GM19035 (cell line): ENCODE results near the gene SLIT3.

Experiments
- ATAC-seq: cut with Tn5 transposase; IDR thresholded peaks from one replicate; pipeline ENCODE4 v1.9.1; 2021; ENCODE audit not compliant: unreplicated experiment

The SLIT3 gene

DNA sequence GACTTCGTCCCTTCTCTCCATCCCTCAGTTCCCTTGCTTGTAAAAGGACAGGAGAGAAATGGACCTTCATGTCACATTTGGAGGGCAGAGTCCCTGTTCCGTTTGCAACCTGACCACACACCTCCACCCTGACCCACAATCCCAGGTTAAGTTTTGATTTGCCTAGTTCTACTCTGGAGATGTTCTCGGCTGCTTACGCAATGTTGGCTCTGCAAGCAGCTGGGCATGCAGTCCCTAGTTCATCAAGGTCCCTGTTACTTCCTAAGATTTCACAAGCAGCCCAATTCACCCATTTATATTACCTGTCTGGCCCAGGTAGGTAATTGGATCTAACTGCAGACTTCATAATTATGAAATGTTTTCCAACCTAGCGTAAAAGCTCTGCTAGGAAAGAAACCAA, 28.8 kb downstream of the SLIT3 start:
- no peak for ATAC-seq

DNA sequence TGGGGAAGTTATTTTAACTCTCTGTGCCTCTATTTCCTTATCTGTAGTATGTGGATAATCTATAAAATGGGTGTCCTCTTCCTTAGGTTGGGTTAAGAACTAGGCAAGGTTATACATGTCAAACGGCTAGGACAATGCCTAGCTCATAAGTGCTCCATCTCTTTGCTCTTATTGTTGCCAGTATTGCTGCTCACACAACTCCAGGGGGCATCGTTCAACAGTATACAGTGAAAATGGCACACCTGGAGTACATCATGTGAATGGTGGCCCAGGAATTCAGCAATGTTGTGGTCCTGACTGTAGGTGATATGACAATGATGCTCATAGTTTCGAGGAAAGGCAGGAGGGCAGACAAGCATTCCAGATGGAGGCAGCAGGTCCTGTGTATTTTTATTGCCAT, 30.1 kb downstream of the SLIT3 start:
- ATAC-seq, result no peak

DNA sequence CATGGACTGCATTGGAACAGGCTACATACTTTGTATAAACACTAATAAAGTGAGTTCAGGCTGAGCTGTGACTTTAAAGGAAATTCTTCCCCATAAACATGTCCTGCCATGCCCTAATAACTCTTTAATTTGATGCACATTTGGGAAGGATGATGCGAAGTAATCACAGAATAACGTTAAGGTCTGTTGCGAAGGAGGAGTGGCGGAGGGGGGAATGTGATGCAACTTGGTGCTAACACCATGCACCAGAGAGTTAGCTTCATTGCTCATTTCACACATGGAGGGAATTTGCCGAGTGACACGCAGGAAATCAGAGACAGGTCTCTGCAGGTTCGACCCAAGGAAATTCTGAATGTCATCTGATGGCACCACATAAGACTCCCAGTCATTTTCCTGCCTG, 32.9 kb downstream of the SLIT3 start:
- no peak for ATAC-seq

DNA sequence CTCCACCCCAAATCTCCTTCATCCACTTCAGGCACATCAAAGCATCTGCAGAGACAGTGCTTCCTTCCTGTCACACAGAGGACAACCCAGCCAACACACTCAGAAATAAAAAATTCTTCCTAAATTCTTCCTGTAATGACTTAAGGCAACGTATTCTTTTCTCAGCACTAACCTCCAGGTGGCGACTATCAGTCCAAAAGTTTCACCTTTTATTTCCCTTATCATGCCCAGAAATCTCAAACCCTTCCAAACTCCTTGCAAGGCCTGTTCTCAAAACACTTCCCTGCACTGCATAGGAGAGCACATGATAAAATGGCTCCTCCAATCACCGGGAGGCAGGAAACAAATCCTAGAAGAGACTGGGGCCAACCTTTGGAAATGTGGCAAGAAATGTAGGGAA, 35.1 kb downstream of the SLIT3 start:
- no peak for ATAC-seq

DNA sequence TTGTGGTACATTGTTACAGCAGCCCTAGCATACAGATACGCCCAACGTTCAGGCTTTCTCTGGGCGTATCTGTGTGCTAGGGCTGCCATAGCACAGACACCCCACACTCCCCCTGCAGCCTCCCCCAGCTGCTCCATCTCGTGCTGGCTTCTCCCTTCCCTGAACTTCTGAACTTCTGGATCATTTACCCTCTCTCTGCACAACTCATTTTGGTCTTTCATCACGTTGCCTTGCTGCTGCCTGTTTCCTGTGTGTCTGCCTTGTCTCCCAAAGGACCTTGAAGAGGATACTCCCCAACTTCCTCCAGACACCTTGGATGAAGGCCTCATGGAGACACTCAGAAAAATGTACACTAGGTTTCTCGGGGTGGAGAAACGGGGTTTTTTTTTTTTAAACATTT, 37.3 kb downstream of the SLIT3 start:
- ATAC-seq, result no peak

DNA sequence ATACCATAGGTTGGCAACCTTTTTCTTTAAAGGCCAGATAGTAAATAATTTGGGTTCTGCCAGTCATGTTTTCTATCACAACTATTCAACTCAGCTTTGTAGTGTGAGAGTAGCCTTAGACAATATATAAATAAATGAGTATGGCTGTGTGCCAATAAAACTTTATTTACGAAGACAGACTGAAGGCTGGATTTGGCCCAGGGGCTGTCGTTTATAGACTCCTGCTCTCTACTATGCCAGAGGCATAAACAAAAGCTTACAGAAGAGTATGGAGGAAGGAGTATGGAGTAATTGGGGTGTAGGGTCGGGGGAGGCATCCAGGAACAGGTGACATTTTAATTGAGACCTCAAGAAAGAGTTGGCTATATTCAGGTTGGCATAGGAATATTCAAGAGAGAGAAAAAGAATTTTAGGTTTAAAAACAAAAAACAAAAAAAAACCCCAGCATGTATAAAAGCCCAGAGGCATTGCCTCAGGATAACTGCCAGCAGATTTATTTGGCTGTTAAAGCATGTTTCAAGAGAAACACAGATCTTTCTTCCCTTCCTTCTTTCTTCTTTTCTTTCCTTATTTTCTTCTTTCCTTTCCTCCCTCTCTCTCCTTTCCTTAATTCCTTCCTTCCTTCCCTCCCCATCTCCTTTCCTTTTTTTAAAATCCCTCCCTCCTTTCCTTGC, 39.9 kb downstream of the SLIT3 start:
- no peak for ATAC-seq

DNA sequence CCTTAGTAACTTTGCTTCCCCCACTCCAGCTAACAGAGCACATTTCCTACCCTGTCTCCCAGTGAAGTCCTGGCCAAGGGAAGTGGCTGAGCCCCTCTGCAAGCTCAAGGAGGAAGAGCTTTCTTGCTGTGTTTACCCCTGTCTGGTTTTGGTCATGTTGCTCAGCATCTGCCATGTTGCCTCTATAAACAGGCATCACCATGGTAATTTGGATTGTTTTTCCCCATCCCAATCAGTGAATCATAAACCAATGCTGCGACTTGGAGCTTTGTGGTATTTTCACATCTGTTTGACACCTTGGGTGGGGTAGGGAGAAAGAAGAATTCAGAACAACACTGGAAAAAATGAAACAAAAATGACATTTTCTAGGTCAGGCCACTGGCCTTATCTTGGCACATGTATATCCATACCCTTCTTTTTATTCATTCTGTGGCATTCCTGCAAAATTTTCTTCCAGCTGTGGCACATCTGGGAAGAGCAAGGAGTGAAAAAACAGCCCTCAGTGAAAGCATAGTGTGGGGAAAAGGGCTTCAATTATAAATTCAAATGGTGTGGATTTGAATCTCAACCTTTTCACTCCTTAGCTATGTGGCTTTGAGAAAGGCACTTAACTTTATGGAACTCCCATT, 42.5 kb downstream of the SLIT3 start:
- no peak for ATAC-seq

DNA sequence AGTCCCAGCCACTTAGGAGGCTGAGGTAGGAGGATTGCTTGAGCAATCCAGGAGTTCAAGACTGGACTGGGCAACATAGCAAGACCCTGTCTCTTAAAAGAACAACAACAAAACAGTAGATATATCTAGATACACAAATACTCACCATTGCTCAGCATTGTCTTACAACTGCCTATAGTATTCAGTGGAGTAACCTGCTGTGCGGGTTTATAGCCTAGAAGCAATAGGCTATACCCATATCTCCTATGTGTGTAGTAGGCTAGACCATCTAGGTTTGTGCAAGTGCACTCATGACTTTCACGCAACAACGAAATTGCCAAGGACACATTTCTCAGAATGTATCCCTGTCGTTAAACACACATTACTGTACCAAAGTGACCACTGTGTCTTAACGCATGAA, 44.7 kb downstream of the SLIT3 start:
- ATAC-seq, result no peak

DNA sequence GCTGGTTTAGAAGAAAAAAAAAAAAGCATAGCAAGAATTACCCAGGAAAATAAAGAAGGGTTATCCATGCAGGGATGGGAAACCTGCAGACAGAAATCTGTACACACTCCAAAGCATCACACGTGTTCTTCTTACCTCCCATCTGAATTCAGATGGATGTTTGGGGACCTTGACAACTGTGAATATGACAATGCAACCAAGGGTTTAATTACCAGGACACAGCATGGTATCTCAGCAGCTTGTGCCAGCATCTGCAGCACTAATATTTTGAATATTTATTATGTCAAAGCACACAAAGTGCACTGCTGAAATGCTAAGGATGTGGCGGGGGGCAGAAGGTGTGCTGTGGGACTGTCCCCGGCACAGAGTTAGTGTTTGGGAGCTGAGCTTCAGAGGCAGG, 47.9 kb downstream of the SLIT3 start:
- ATAC-seq, result no peak

DNA sequence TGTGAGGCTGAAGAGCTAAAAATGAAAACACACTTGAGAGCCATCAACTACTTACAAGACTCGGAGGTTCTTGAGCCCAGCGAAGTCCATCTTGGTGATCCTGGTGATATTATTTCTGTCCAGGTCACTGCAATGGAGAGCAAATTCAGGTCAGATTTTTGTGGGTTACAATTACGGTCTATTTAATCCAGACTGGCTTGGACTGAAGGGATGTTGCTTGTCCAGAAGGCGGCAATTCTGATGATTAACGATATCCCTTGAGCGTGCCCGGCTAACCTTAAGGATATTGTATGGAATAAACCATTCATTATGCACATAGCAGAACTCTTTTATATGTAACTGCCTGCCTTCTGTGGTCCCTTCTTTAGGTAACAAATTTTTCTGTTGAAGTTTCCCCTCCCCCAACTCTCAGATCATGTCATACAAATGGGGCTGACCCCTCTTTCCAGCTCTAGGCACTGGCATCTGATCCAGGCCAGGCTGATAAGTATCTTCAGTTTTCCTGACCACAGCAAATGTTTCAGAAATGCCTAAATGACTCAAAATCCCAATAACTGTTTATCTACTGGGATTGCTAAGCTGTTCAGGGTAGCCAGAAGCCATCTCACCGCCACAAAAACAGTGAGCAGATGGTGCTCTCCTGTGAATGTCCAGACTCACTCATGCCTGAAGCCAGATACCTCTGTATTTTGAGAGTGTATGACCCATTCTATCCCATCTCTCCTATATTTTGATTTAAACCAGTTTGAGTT, 49.4 kb downstream of the SLIT3 start:
- ATAC-seq, result no peak

DNA sequence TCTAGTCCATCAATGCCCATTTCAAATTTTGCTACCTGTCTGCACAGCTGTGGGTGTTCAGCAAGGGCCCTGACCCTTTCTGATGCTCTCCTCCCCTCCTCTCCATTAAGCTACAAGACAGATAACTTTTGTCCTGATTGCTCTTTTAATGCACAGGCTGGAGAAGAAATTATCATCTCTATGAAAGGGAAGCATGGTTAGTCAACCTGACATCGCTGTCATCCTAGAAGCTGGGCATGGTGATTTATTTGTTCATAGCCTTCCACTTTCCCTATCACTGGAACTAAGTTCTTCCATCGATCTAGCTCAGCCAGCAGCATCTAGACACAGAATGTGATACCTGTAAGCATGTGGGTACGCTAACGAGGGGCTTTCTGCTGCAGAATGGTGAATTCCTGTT, 50.1 kb downstream of the SLIT3 start:
- ATAC-seq, result no peak

DNA sequence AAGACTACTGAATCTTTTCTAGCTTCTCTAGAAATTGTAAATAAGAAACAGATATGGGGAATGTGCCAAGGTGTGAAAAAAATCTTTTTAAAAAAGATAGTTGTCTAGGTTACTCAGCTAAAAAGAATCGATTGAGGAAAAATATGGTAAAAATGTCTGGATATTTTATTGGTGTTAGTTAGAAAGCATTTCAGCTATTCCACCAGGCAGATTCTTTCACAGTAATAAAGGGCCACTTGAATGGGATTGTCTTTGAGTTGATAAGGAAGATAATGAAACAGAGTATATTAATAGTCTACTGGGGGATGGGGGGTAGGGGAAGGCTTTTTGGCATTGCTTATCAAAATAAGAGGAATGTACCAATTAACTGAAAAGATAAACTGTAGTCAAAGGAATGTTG, 51.9 kb downstream of the SLIT3 start:
- no peak for ATAC-seq

DNA sequence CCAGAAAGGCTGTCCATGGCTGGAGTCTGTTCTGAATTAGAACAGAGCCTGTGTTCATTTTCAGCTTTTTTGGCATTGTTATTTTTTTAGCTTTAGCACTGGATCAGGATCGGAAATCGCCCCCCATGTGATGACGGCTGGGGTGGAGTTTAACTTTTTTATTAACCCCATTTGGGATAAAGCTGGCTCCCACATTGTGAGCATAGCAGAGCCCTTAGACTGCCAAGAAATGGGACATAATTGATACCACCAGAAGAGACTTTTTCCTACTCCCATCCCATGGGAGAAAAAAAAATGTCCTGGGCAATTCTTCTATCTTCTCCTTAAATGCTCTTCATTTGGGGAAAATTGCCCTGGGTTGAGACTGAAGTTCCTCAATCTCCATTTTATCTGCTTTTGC, 52.4 kb downstream of the SLIT3 start:
- no peak for ATAC-seq

DNA sequence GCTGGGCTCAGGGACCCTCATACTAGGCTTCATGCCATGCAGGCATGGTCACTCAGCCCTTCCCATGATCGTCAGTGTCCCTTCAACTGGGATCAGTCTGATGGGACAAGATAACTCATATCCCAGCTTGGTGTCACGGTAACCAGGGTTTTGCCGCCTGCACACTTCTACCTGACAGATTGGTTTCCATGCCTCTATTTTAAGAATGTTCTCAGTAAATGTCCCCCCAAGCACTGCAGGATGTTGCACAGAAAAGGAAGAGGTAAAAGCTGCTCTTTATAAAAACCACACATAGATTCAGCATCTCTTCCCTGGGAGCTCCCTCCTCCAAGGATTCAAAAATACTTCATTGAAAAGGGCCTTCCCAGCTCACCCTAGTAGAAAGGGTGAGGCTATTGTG, 56.1 kb downstream of the SLIT3 start:
- no peak for ATAC-seq

DNA sequence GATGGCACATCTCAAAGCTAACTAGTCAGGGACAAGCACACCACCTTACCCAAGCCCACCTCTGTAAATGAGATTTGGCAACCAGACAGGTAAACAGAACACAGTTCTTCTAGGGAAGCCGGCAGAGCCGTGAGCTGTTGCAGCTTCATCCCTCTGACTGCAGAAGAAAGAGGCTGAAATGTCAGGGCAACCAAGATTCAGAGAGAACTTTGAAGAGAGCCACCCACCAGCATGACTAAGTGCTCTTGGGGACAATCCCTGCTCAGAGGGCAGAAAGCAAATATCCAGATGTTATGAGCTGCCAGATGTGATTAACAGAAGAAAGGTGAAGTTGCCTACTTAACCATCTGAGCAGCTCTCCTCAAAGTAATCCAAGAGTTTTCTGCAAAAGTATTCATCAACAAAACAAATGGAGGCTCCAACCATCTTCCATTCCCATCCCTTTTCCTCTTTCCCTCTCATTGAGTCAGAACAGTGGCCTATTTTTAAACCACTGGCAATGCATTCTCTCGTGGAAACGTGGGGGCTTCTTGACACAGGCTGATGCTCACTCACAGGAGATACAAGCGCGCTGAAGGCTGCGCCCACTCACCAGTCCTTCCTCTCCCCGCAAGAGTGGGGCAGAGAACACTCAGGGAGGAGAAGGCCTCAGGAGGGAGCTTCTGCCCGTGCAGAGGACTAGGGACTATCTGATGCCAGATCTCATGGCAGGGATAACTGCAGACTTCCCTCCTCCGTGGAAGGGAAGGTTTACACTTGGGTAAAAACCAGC, 57.1 kb downstream of the SLIT3 start:
- no peak for ATAC-seq

DNA sequence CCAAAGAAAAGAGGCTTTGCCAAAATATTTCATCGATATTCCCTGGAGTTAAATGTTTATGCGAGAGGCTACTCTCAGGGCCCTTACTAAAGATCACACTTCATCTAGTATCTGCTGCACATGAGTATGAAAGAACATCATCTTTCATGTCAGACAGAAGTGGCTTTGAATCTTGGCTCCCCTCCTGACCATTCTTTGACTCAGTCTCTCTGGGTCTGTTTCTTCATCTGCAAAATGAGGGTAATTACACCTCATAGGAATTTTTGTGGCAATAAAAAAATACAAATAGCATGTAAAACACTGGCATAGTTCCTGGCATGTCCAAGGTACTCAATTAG, 58.1 kb downstream of the SLIT3 start:
- ATAC-seq, result no peak

DNA sequence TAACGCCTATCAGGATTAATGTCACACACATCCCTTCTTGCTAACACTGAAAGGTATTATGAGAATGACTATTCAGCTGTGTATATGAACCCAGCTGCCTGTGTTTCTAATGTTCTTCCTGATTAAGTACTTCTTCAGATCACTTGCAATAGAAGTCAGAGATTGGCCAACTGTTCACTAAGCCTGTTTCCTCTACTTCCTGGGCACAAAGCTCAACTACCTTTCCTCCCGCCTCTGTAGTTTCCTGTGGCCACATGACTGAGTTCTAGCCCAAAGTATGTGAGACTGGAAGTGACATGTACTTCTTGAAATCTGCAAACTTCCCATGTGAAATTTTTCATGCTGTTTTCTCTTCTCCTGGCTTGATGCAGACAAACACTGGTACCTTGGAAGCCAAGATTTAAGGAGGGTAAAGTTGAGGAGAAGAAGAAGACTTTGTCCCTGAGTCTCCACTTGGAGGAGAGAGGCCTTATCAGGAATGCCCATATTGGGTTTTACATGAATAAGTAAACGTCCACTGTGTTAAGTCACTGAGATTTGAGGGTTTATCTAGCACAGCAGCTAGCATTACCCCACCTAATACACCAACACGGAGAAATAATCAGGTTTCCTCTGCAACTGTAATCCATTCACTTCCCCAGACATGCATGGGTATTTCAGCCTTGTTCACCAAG, 58.6 kb downstream of the SLIT3 start:
- ATAC-seq, result no peak

DNA sequence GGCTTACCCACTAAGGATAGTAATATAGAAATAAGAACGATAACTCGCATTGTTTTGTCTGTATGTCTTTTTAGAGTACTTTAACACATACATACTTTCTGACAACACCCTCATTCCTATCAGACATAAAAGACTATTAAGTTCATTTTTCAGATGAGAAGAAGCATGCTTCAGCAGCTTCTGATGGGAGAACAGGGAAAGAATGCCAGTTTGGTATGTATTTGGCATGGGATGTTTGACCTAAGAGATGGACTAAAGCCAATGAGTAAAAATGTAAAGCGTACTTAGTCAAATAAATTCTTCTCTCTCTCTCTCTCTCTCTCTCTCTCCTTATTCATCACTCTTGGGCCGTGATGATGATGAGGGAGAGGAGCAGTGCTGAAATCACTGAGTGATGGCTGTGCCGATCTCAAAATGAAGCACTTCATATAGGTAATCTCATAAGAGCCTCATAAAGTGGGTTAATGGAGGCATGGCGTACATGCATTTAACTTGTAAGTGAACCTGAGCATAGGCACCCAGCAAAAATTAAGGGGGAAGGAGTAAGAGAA, 71.5 kb downstream of the SLIT3 start:
- ATAC-seq, result no peak

DNA sequence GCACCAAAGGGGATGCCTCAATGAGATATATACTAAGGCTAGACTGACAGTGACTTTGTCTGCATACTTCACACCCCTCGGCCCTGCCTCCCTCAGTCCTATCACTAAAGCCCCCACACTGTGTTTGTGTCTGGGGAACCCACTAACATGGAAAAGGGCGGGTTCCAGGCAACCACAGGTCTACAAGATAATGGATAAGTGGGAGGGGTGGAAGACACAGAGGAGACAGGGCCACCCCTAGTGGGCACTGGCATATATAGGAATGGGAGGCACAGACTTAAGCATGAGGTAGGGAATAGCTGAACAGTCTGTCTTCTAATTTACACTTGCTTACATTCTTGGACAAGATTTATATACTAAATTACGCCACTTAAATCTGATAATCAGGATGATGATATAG, 74.0 kb downstream of the SLIT3 start:
- no peak for ATAC-seq

DNA sequence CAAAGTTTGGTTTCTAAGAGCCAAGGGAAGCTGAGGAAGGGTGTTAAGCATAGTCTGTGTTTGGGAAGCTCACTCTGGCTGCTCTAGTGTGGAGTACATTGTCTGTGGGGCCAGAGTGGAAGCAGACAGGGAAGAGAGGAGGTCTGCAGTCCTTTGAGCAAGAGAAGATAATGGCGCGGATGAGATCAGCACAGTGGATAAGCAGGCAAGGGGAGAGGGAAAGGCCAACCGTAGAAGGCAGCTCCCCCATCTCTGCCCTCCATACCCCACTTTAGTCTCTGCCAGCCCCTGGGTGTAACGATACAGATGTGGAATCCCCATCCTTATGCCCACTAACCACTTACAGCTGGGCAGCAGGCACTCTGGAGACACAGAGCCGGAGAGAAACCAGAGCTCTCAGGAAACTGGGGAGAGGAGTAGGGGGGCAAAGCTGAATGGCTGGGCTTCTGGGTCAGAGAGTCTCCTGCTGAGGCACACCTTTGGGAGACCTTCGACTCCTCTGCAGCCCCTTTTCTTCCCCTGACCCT, 75.0 kb downstream of the SLIT3 start:
- ATAC-seq, result no peak

DNA sequence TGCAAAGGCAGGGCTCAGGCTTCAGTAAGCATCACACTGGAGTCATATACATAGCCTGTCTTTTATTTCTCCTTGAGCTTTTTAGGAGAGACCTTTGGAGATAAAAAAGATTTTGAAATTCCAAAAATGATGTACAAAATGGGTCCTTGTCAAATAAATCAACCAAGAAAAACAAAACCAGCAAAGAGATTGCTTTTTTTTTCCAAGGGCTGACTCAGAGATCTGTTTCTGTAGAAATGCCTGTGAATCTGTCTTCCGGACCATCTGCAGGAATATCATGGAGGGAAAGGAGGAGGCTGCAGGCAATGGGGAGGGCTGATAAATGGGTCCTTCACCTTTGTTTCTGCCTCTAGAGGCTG, 77.4 kb downstream of the SLIT3 start:
- no peak for ATAC-seq
